ENCODE measurements around the gene ZFHX3. TPM values are rescaled to one million over a fixed set of nuclear protein-coding genes. Genes with fewer than 3 reads are reported as not detected.

The ZFHX3 gene
- total and polyA plus RNA-seq, 2 donors (not counting 3 experiments of a cell fraction or from before 2014, with no cell fraction given), result 3.7 to 18.8 TPM

DNA sequence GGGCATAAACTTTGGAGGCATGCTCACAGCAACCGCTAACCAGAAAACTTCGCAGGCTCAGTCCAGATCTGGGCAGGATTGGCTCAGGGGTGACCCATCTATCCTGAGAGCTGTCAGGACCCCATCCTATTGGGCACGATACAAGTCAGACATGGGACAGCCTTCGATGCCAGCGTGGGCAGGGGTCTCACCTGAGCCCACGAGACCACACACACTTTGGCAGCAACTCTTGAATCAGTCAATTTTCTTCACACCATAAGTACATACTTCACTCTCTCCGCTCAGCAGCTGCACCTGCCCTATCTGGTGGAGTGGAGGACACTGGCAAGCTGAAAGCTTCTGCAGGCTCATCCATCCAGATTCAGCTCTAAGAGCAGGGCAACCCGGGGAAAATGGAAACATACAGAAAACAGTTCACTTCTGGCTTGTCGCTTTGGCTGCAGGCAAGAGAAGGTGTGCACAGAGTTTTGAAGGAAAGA lies 48.3 kb downstream of the ZFHX3 start:
- no peak overlapping the region for H3K4me2 ChIP-seq (ENCODE audit: insufficient read depth, low read length)
- no peaks in the 10 kb centered on the region for H4K20me1 ChIP-seq (replicated peaks; ENCODE audit: control insufficient read depth, extremely low read depth, insufficient read depth, low read length)
- H3K9me1 ChIP-seq (replicated peaks; ENCODE audit: control insufficient read depth, extremely low read depth, insufficient read depth, low read length), result no peaks in the 10 kb centered on the region
- H2AFZ ChIP-seq (ENCODE audit: low read depth, low read length), result no peak overlapping the region
- no TSS peak for BruUV-seq (replicated peaks)
- no peaks in the 10 kb centered on the region for H3K9me3 ChIP-seq (replicated peaks; ENCODE audit: control insufficient read depth, insufficient read depth, low read length)
- H3K27ac ChIP-seq (ENCODE audit: insufficient read depth, low read depth, low read length), result no peak overlapping the region
- no peak overlapping the region for H3K4me3 ChIP-seq (replicated peaks in 1 of 3; ENCODE audit: insufficient read depth in 1 of 3, low read depth in 1 of 3, low read length in 3 of 3)
- H3K79me2 ChIP-seq (ENCODE audit: control insufficient read depth, insufficient read depth, low read length), result peaks cover 16% of the 10 kb centered on the region
- dilution Hi-C loops (cut with MboI; ENCODE audit: extremely low pct_ligation_motif_present, low sequenced_read_pairs) (no loop called here), intact Hi-C loops (cut with micrococcal nuclease) (no loop called here)
- TF ChIP-seq MYC (IDR thresholded peaks at IDR 0.05; ENCODE audit: low read depth, low read length) (no peak), POLR2AphosphoS5 (IDR thresholded peaks at IDR 0.05; ENCODE audit: insufficient read depth, low read depth, low read length) (no peak), JUN (IDR thresholded peaks at IDR 0.05; ENCODE audit: borderline replicate concordance, insufficient read depth, insufficient read length, low read depth) (no peak), FOS (IDR thresholded peaks at IDR 0.05; ENCODE audit: borderline replicate concordance, insufficient read depth, low read length) (no peak), EZH2 (IDR thresholded peaks at IDR 0.05; ENCODE audit: borderline replicate concordance, low read depth, low read length, severe bottlenecking) (no peak), GATA2 (IDR thresholded peaks at IDR 0.05; ENCODE audit: insufficient read depth, insufficient read length, low read depth, low read length) (no peak), POLR2A (IDR thresholded peaks at IDR 0.05; ENCODE audit: low read depth, low read length) (no peak)
- TF ChIP-seq, protein P1, sequence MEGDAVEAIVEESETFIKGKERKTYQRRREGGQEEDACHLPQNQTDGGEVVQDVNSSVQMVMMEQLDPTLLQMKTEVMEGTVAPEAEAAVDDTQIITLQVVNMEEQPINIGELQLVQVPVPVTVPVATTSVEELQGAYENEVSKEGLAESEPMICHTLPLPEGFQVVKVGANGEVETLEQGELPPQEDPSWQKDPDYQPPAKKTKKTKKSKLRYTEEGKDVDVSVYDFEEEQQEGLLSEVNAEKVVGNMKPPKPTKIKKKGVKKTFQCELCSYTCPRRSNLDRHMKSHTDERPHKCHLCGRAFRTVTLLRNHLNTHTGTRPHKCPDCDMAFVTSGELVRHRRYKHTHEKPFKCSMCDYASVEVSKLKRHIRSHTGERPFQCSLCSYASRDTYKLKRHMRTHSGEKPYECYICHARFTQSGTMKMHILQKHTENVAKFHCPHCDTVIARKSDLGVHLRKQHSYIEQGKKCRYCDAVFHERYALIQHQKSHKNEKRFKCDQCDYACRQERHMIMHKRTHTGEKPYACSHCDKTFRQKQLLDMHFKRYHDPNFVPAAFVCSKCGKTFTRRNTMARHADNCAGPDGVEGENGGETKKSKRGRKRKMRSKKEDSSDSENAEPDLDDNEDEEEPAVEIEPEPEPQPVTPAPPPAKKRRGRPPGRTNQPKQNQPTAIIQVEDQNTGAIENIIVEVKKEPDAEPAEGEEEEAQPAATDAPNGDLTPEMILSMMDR (IDR thresholded peaks at IDR 0.05; ENCODE audit: extremely low read depth in 1 of 2, insufficient read depth in 1 of 2, low read depth in 1 of 2, low read length in 2 of 2), result no peak
- TF ChIP-seq, protein P2, sequence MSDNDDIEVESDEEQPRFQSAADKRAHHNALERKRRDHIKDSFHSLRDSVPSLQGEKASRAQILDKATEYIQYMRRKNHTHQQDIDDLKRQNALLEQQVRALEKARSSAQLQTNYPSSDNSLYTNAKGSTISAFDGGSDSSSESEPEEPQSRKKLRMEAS (IDR thresholded peaks at IDR 0.05; ENCODE audit: insufficient read depth, insufficient read length), result no peak
- DNase-seq (ENCODE audit: low read depth, low spot score) (no peak), FAIRE-seq (no peak)
- no peak overlapping the region for H3K9ac ChIP-seq (replicated peaks; ENCODE audit: extremely low read depth, insufficient read depth, low read length)
- H3K36me3 ChIP-seq (ENCODE audit: control insufficient read depth in 2 of 2, extremely low read depth in 1 of 2, insufficient read depth in 2 of 2, low read length in 2 of 2), result no peaks in the 10 kb centered on the region
- POLR2A ChIA-PET, result no interaction called here
- H3K27me3 ChIP-seq (ENCODE audit: control insufficient read depth in 2 of 2, insufficient read depth in 2 of 2, low read length in 2 of 2), result no peaks in the 10 kb centered on the region
- CTCF ChIA-PET, result no interaction called here
- H3K4me1 ChIP-seq (ENCODE audit: control insufficient read depth, extremely low read depth, insufficient read depth, low read length), result no peaks in the 10 kb centered on the region

Data from endothelial cell of umbilical vein (primary cell).